Measurements from ENCODE around the gene FIBCD1.
"Not testable (repeated sequence)": the region's sequence is repeated elsewhere in the genome, so short reads cannot be mapped to it uniquely, and the experiment has no call there.

The FIBCD1 gene

DNA sequence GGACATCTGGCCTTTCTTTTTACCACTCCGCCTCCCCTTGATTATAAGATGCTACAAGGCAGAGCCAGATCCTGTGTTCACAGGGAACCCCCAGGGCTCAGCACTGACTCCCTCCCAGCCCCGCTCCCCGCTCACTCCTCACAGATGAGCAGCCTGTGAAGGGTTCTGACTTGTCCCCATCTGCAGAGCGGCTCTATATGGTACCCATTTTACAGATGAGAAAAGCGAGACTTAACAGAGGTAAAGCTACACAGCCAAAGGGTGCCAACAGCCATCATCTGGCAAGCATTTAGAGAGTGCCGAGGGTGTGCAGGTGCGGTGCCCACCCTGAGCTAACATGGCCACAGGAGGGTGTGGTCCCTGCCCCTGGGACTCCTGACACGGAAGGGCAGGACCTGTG lies 18.8 kb downstream of the FIBCD1 start:
- Mint-ChIP-seq H3K27me3 (ENCODE audit: low read depth) (no peaks in the 10 kb centered on the region), H3K4me3 (no peak overlapping the region), H3K4me1 (ENCODE audit: low read depth) (no peaks in the 10 kb centered on the region), H3K9me3 (no peaks in the 10 kb centered on the region), H3K36me3 (ENCODE audit: low read depth) (no peaks in the 10 kb centered on the region), H3K27ac (no peak overlapping the region)

DNA sequence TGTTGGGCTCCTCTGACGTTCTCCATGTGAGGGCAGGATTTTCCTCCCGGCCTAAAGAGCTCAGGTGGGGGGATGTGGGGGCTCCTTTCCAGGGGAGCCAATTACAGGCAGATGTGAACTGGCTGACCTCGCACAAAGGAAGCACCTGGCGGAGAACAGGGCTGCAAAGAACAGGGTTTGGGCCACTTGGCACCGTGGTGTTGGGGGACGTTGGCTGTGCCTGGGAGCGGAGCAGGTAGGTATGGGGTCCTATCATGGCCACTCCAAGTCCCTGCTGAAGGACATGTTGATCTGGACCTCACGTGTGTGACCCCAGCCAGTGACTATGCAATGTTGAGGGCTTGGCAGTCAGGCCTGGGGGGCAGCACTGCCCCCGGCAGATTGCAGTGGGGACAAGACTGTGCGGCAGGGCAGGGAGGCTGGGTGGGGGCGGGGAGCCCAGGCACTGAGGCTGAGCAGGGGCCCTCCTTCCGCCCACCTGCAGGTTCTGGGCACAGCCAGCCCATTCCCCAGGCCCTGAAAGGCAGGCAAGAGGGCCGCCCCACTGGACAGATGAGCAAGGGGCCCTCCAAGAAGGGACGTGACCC lies 19.4 kb downstream of the FIBCD1 start:
- Mint-ChIP-seq H3K27ac (no peak overlapping the region), H3K9me3 (no peaks in the 10 kb centered on the region), H3K27me3 (ENCODE audit: low read depth) (no peaks in the 10 kb centered on the region), H3K4me1 (ENCODE audit: low read depth) (no peaks in the 10 kb centered on the region), H3K36me3 (ENCODE audit: low read depth) (no peaks in the 10 kb centered on the region), H3K4me3 (no peak overlapping the region)

DNA sequence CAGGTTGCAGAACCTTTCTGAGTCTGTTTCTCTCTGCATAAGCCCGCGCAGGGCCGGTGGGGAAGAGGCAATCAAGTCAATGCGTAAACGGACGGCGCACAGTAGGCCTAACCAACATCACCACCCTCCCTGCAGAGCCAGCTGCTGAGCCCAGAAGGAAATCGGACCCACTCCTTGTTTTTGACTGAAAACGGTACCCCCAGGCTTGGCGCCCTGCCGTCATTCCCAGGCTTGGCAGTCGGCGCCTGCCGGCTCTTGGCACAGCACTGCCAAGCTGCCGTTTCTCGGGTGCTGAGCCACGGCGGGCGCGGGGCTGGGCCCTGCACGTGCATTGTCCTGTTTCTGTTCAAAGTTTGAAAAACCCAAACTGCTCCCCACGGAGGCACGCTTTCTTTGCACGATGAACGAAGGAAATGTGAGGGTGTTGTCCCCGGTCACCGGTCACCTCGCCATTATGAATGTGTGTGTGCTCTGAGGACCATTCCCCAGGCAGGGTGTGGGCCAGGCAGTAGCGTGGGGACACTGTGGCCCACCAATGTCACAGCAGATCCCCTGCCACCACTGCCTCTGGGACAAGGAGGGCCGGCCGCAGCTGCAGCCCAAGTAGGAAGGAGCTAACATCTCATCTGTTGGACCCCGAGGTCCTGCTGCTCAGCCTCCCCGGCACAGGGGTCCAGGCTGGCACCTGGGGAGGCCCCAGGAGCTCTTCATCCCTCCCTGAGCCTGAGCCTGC lies 20.1 kb downstream of the FIBCD1 start:
- Mint-ChIP-seq H3K4me3 (no peak overlapping the region), H3K27ac (no peak overlapping the region), H3K27me3 (ENCODE audit: low read depth) (no peaks in the 10 kb centered on the region), H3K9me3 (no peaks in the 10 kb centered on the region), H3K36me3 (ENCODE audit: low read depth) (no peaks in the 10 kb centered on the region), H3K4me1 (ENCODE audit: low read depth) (no peaks in the 10 kb centered on the region)

DNA sequence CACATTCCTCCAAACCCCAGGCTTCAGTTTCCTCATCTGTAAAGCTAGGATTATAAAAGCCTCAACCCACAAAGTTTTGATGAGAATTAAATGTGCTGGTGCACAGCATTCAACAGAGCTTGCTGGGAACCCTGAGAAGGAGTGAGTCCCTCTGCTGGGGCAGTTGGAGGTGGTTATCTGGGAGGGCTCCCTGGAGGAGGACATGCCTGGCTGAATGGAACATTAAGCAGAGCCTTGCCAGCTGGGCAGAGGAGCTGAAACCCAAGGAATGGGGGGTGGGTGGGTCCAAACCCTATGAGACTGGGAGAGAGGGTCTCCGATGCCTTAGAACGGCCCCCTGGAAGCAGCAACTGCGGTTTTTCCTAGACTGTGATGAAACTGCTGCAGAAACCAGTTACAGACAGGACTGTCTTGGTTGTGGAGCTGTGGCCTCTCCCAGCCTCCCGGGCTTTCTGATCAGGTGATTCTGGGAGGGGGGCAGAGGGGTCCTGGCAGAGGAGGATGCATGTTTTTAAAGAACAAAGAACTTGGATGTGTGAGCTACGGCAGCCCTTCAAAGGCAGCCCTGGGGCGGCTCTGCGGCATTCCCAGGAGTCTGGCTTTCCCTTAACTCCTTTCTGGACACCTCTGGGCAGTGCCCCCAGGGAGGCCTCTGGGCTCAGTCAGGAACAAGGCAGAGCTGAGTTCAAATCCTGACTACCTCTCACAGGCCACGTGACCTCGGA lies 20.8 kb downstream of the FIBCD1 start:
- Mint-ChIP-seq H3K9me3 (no peaks in the 10 kb centered on the region), H3K4me3 (no peak overlapping the region), H3K4me1 (ENCODE audit: low read depth) (no peaks in the 10 kb centered on the region), H3K27ac (no peak overlapping the region), H3K27me3 (ENCODE audit: low read depth) (no peaks in the 10 kb centered on the region), H3K36me3 (ENCODE audit: low read depth) (no peaks in the 10 kb centered on the region)

DNA sequence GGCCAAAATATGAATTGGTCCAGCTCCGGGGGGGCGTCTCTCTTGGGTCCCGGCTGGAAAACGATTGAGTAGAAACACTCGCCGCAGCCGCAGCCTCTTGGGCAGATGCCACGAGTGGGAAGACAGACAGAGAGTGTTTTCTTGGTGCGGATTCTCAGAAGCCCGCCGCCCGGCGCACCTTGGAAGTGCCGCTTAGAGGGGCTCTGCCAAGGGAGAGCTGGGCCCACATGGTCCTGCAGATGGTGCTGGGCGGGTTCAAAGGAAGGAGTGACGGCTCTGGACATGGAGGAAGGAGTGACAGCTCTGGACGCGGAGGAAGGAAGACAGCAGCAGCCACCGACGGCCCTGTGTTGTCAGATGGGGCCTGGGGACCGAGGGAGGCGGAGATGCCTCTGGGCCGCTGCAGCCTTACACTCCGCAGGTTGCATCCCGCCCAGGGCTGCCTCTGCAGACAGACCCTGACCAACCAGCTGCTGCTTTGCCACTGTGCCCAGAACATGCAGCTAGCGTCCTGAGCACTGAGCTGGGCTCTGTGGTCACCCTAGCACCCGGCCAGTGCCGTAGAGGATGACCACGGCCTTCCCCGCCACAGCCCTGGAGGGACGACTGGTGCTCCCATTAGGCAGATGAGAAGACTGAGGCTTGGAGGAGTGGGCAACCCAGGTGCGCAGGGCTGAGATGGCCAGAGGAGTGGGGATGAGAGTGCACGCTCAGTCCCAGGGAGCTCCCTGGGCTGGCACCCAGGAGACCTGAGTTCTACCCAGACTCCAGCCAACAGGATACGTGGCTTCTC lies 21.7 kb downstream of the FIBCD1 start:
- no peaks in the 10 kb centered on the region for H3K9me3 Mint-ChIP-seq
- no peak overlapping the region for H3K4me3 Mint-ChIP-seq
- no peaks in the 10 kb centered on the region for H3K4me1 Mint-ChIP-seq (ENCODE audit: low read depth)
- no peaks in the 10 kb centered on the region for H3K36me3 Mint-ChIP-seq (ENCODE audit: low read depth)
- H3K27me3 Mint-ChIP-seq (ENCODE audit: low read depth): no peaks in the 10 kb centered on the region
- H3K27ac Mint-ChIP-seq: no peak overlapping the region

DNA sequence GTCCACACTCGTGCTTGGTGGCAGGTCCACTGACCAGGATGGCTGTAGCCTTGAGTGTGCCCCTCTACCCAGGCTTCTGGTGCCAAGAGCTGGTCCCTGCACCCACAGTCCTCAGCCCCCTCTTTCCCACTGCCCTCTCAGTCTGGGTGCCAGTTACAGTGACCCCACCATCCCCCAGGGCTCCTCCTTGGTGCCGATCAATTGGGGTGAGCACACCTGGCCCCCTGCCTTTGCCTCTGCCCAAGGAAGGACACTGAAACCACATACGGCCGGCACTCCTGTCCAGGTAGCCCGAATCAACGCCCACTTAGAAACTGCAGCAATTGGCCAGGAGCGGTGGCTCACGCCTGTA lies 24.0 kb downstream of the FIBCD1 start:
- H3K27me3 Mint-ChIP-seq (ENCODE audit: low read depth): no peaks in the 10 kb centered on the region
- H3K36me3 Mint-ChIP-seq (ENCODE audit: low read depth): no peaks in the 10 kb centered on the region
- no peaks in the 10 kb centered on the region for H3K4me1 Mint-ChIP-seq (ENCODE audit: low read depth)
- no peak overlapping the region for H3K27ac Mint-ChIP-seq
- H3K9me3 Mint-ChIP-seq: no peaks in the 10 kb centered on the region
- no peak overlapping the region for H3K4me3 Mint-ChIP-seq

DNA sequence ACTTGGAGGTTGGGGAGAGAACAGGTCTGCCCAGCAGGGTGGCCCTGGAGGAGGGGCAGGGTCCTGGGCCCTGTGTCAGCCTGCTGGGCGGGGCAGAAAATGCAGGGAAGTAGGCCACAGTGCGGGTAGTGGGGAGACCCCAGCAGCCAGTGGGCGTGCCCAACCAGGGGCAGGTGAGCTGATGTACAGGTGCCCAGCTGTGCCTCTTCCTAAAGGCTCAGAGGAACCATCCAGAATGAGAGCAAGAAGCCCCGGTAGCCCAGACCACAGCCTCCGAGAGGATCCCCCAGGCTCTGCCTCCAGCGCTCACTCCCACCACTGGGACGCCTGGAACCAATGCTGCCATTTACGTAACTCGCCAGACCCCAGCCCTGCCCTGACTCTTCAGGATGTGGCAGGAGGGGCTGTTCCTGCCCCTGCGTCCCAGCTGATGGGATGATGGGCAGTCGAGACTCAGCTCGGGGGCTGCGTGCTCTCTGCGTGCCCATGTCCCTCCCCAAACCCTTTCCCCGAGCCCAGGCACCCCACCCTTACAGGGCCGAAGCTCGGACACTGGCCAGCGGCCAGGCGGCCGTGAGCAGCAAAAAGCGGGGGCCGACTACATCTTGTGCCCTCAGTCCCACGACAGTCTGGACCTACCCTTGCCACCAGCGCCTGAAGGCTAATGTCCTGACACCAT lies 24.5 kb downstream of the FIBCD1 start:
- H3K27ac Mint-ChIP-seq: no peak overlapping the region

DNA sequence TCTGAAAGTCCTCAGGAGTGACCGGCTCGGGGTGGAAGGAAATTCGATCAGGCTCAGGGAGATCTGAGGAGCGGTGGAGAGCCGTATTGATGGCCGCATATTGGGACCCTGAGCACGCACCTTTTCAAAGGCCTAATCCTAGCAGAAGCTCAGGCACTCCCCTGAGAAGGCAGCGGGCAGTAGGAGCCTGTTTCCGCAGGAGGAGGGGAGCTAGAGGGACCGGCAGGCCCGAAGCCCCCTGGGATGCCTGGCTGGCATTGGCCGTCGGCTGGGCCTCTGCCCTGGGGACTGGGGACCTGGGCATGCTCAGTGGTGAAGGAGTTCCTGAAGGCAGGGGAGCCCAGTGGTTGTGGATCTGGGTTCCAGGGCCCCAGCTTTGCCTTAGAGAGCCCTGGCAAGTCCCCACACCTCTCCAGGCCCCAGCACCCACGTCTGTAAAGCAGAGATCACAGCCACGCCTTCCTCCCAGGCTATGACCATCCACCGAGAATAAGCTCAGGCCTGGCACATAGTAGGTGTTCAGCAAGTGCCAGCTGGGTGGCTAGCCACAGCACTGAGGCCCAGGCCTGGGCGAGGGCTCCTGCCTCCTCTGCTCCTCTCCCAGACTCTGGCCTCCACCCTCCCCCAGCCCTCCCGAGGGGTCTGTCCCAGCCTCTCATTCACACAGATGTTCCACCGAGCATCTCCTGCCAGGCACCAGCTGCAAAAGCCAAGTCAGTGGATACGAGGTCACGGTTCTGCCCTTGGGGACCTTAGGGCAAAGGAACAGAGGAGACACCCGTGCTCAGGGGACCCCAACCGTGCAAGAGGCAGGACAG lies 25.2 kb downstream of the FIBCD1 start:
- no peak overlapping the region for H3K4me3 Mint-ChIP-seq
- H3K9me3 Mint-ChIP-seq: no peaks in the 10 kb centered on the region
- no peaks in the 10 kb centered on the region for H3K36me3 Mint-ChIP-seq (ENCODE audit: low read depth)
- no peaks in the 10 kb centered on the region for H3K27me3 Mint-ChIP-seq (ENCODE audit: low read depth)
- H3K4me1 Mint-ChIP-seq (ENCODE audit: low read depth): no peaks in the 10 kb centered on the region
- H3K27ac Mint-ChIP-seq: no peak overlapping the region

More for the DNA sequence above, 24.5 kb downstream of the FIBCD1 start:
- H3K4me3 Mint-ChIP-seq: no peak overlapping the region
- no peaks in the 10 kb centered on the region for H3K27me3 Mint-ChIP-seq (ENCODE audit: low read depth)
- H3K9me3 Mint-ChIP-seq: no peaks in the 10 kb centered on the region
- H3K4me1 Mint-ChIP-seq (ENCODE audit: low read depth): no peaks in the 10 kb centered on the region
- H3K36me3 Mint-ChIP-seq (ENCODE audit: low read depth): no peaks in the 10 kb centered on the region

DNA sequence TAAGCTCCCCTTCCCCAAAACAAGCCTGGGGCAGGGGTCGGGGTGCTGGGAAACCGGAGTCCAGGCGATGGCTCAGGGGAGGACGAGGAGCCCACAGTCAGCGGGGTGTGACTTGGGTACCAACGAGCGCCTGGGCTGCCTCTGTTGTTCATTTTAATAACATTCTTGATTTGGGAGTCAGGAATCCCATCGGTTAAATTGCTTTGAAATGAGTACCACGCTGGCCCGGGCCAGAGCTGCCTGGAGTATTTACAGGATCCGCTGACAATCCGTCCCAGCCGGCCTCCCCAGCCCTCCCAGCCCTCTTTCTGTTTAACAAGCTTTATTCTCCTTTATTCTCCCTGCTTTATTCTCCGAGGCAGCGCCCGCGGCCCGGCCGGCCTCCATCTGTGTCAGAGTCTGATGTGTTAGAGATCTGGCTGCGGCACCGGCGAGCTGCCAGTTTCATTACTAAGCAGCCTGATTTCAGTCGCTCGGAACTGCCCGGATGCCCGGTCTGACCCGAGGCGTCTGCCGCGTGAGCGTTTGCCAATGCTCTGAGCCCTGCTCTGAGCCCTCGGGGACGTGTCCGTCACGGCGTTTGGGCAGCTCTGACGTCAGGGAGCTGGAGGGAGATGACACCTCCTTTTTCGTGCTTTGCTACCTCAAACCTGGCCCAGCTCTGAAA lies 26.0 kb downstream of the FIBCD1 start:
- Mint-ChIP-seq H3K27me3 (ENCODE audit: low read depth) (no peaks in the 10 kb centered on the region), H3K4me1 (ENCODE audit: low read depth) (no peaks in the 10 kb centered on the region), H3K4me3 (no peak overlapping the region), H3K27ac (no peak overlapping the region), H3K36me3 (ENCODE audit: low read depth) (no peaks in the 10 kb centered on the region), H3K9me3 (no peaks in the 10 kb centered on the region)

DNA sequence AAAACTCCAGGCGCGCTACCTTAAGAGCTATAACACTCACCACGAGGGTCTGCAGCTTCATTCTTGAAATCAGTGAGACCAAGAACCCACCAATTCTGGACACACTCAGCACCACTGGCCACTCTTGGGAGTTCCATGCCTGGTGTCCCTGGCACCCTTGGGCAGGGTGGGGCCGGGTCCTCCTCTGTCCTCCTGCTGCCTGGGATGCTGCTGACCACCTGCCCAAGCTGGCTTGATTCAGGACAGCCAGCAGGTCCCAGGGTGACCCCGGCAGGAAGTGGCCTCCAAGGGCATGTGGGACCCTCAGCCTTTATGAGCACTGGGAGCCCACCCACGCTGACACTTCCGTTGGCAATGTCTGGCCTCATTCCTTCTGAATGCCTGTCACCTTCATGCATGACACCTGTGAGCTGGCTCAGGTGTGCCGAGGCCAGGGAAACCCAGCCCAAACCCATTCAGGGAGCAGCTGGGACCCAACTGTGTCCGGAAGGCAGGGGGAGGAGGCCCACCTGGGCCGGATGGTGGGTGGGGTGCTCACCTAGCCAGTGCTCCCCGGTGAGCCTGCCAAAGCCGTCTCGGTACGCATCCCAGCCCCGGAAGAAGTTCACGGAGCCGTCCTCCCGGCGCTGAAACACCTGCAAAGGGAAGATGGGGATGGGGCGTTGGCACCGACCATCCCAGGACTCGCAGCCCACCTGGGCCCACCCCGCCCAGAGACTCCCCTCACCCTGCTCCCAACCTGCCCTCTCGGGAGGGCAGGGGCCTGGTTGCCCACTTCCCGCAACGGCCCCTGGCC lies 27.6 kb downstream of the FIBCD1 start:
- Mint-ChIP-seq H3K36me3 (ENCODE audit: low read depth) (no peaks in the 10 kb centered on the region), H3K27ac (no peak overlapping the region), H3K4me3 (no peak overlapping the region), H3K9me3 (no peaks in the 10 kb centered on the region), H3K4me1 (ENCODE audit: low read depth) (no peaks in the 10 kb centered on the region), H3K27me3 (ENCODE audit: low read depth) (no peaks in the 10 kb centered on the region)

DNA sequence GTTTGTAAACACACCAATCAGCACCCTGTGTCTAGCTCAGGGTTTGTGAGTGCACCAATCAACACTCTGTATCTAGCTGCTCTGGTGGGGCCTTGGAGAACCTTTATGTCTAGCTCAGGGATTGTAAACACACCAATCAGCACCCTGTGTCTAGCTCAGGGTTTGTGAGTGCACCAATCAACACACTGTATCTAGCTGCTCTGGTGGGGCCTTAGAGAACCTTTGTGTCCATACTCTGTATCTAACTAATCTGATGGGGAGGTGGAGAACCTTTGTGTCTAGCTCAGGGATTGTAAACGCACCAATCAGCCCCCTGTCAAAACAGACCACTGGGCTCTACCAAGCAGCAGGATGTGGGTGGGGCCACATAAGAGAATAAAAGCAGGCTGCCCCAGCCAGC lies 28.4 kb downstream of the FIBCD1 start:
- H3K27ac Mint-ChIP-seq; H3K4me1 Mint-ChIP-seq (ENCODE audit: low read depth); H3K36me3 Mint-ChIP-seq (ENCODE audit: low read depth); H3K27me3 Mint-ChIP-seq (ENCODE audit: low read depth); H3K9me3 Mint-ChIP-seq; H3K4me3 Mint-ChIP-seq: not testable (repeated sequence)

DNA sequence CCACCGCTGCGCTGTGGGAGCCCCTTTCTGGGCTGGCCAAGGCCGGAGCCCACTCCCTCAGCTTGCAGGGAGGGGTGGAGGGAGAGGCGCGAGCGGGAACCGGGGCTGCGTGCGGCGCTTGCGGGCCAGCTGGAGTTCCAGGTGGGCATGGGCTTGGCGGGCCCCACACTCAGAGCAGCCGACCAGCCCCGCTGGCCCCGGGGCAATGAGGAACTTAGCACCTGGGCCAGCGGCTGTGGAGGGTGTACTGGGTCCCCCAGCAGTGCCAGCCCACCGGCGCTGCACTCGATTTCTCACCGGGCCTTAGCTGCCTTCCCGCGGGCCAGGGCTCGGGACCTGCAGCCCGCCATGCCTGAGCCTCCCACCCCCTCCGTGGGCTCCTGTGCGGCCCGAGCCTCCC lies 29.0 kb downstream of the FIBCD1 start:
- not testable (repeated sequence) for H3K27me3 Mint-ChIP-seq (ENCODE audit: low read depth); H3K9me3 Mint-ChIP-seq; H3K4me3 Mint-ChIP-seq; H3K4me1 Mint-ChIP-seq (ENCODE audit: low read depth); H3K27ac Mint-ChIP-seq; H3K36me3 Mint-ChIP-seq (ENCODE audit: low read depth)

DNA sequence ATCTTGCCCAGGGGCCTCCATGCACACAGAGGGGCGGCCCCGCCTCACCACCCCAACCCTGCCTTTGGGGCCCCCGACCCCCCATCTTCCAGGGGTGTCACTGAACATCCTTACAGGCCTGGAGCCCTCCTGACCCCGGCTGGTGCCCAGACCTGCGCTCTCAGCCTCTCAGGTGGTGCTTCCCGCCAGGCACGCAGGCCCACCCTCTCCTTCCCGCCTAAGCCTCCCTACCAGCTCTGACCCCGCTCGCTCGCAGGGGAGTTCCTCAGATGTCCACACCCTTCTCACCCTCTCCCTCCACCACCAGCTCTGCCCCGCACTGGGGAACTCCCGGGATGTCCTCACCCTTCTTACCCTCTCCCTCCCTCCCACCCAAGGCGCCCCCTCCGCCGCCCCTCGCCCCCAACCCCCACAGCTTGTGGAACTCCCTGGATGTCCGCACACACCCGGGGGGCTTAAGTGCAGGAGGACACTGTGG lies 30.1 kb downstream of the FIBCD1 start:
- no peaks in the 10 kb centered on the region for H3K9me3 Mint-ChIP-seq

More for the DNA sequence above, 30.1 kb downstream of the FIBCD1 start:
- Mint-ChIP-seq H3K36me3 (ENCODE audit: low read depth) (no peaks in the 10 kb centered on the region), H3K4me1 (ENCODE audit: low read depth) (no peaks in the 10 kb centered on the region), H3K4me3 (no peak overlapping the region), H3K27me3 (ENCODE audit: low read depth) (no peaks in the 10 kb centered on the region), H3K27ac (no peak overlapping the region)
